Medulla oblongata (tissue), 1 donor: ENCODE measurements around the gene DNMT3A.

Experiments used
- DNase-seq: peaks from one replicate; pipeline ENCODE4 v3.0.0-alpha.2; 2015; ENCODE audit errors: extremely low spot score

DNMT3A gene

DNA sequence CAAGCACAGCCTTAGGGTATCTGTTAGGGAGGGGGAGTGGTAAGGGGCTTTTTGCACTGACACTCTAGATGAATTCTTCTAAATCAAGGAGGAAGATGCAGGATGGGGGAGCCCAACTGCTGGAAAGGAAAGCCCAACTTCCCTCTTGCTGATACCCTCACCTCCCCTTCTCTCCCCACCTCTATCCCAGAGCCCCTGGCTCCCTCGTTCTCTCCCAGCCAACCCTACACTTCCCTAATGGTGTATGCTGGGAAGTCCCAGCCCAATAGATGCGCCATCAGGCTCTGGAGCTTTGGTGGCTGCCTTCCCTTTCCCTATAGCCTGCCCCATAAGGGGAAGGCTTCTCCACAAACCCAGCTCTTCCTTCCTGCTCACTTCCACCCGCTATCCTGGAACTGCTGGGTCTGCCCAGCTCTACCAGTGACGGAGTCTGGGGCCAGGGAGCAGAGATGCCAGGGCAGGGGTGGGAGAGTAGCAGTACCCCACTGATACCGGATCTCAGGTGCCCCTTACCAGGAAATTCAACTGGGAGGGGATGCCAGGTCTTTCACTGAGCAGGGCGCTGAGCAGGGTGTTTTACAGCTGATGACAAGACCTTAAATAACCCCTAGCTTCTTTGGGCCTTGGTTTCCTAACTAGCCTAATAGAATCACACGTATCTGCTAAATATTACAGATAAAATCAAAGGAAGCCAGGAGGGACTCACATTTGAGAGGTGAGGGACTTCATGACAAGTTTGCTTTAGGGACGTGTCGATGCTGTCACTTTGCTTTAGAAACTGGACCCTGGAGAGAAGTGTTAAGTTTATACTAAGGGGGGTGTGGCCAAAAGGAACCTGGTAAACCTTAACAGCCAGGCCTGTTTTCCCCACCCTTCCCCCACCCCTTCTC, 82.6 kb downstream of the DNMT3A start:
- DNase-seq, result no peak

DNA sequence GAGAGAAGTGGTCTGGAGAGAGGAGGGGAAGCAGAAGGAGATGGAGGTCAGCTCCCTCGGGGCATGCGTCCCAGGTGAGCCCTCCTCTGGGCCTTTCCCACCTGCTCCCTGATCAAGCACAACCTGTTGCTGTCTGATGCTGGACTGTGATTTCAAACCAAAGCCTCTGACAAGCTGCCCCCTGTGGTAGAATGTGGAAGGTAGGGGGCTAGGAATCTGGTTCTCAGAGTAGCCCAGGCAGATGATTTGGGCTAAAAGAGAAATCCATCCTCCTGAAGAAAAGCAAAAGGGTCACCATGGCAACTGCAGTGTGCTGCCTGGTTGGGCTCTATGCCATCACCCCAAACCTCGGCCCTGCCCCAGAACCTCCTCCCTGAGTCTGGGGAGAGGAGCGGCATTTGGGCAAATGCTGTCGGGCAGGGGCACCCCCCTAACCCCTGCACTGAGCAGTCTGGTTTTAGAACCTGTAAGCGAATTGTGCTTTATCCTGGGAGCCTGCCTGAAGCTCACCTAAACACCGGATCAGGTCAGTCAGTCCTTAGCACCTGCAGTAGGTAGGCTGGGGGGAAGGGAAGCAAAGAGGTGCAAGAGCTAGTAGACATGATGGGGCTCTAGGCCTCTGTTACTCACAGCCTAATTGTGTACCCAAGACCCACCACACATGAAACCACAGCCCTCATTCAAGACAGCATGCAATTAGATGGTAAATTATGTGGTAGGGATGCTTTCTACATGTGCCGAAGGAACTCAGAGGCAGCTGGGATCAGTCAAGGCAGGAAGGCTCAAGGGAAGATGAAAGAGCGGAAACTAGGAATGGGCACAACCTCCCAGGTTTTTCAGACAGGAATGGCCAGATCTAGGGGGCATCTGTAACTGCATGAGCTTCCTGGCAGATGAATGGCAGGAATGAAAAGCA, 83.5 kb downstream of the DNMT3A start:
- DNase-seq, result no peak

GRCh38 chr2:25257032-25257552, 84.6 kb downstream of the DNMT3A start:
- peak; percentile 69 for DNase-seq

DNA sequence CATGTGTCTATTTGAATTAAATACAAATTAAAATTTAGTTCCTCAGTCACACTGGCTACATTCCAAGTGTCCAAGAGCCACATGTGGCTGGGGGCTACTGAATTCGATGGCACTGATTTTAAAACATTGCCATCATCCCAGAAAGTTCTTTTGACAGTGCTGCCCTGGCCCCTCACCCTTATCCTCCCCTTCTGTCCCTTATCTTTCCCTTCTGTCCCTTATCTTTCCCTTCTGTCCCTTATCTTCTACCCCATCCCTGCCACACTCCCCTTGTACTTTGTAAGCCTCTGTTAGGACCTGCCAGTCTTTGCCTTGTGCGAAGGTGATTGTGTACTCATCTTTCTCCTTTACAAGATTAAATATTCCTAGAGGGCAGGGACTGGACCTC, 85.2 kb downstream of the DNMT3A start:
- no peak for DNase-seq

- DNase-seq, result no peak
These were observed 85.8 kb downstream of the DNMT3A start for GRCh38 chr2:25255745-25256487.

- no peak for DNase-seq
These were observed 86.8 kb downstream of the DNMT3A start for GRCh38 chr2:25254961-25255360.

GRCh38 chr2:25253153-25253626, 88.5 kb downstream of the DNMT3A start:
- DNase-seq, result no peak

DNA sequence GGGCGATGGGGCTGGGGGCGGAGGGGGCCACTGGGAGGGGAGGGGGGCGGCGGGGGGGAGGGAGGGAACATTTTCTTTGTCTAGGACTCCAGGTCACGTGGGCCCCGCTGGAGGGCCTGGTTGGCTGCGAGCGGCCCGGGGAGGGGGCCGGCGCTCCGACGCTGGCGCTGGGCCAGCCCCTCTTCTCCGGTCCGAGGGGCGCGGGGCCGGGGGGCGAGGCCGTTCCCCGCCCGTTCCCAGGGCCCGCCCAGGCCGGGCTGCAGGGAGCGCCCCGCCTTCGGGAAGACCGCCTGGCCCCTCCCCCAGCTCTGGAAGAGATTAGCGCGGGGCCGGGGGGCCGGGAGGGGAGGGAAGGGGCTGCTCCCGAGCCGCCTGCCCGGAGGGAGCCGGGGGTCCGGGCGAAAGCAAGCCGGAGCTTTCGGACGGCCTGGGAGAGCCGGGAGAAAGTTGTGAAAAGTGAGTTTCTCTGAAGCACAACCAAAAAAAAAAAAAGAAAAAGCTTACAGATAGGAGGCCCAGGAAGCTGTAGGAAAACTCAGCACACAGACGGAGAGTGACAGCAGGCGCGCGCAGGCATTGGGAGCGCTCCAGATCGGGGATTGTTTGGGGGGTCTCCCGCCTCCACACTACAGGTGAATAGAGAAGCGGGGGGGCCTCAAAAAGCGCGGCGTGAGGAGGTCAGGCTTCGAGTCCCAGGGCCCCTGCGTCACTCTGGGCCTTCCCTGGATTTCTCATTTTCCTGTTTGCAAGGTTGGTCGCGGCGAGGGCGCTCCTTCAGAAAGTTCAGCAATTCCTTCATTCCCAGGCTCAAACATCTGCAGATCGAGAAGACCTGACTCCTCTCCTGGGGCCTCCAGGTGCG, 89.2 kb downstream of the DNMT3A start:
- DNase-seq, result peak; percentile 28

DNA sequence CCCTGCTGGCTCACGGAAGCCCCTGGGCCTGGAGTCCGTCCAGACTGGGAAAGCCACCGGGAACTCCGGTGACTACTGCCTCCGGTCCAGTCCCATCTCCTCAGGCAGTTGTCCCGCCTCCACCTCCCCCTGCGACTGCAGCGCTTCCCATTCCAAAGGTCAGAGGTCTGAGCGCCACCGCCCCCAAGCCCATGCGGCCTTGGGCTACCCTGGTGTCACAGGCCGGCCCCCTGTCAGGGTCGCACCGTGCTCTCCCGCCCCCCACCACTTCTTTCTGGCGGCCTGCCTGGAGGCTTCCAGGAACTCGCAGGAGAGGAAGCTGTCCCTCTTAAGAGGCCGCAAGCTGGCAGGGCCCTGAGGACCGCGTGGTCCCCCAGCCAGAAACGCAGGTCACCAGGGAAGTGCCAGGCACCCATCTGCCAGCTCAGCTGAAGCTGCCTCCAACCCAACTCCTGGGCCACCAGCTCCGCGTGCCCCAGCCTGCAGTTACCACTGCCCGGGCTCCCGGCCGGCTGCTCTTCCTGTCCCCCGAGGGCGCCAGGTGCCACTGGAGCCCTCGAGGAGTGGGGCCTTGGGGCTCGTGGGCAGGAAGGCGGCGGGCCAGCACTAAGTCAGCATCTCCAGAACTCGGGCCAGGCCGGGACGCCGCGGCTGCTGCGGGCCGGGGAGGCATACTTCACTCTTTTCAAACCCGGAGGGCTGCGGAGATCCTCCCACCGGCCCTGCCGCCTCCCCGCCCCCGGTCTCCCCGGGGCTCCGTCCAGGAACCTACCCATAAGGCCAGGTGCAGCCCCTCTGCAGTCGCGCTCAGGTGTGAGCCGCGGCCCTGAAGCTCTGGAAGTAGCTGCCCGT, 90.1 kb downstream of the DNMT3A start:
- DNase-seq, result peak; percentile 76

- DNase-seq, result no peak
These were observed 90.7 kb downstream of the DNMT3A start for GRCh38 chr2:25251071-25251421.

- DNase-seq, result no peak
These were observed 91.2 kb downstream of the DNMT3A start for GRCh38 chr2:25250331-25251070.

DNA sequence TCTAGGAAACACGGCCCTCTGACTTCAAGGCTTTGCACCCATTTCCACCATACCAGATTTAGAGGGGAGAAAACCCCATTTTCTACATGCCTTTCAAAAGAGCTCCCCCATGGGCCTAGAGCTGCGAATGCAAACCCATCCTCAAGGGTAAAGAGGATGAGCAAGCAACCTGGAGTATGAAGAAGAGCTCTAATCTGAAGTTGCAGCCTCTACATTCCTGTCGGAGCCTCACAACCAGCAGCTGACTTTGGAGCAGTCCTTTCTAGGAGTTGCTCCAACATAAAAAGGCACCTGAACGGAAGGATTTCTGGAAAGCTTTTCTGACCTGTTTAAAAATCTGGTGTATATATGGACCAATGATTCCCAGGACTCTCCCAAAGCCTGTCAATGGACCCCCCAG, 91.9 kb downstream of the DNMT3A start:
- no peak for DNase-seq

GRCh38 chr2:25247792-25248512, 93.8 kb downstream of the DNMT3A start:
- no peak for DNase-seq

- DNase-seq, result no peak
These were observed 95.0 kb downstream of the DNMT3A start for GRCh38 chr2:25246558-25247290.

DNA sequence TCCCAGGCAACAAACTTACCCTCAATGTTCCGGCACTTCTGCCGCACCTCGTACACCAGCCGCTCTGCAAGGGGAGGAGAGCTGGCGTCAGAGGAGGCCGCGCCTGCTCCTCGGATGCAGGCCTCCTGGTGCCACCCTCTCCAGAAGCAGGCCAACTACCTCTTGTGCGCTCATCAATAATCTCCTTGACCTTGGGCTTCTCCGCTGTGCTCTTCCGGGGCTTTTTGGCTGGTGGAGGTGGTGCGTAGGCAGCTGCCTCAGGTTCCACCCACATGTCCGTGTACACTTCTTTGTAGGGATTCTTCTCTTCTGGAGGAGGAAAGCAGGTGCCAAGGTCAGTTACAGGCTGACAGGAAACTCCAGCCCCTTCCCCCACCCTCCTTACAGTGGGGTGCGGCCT, 95.7 kb downstream of the DNMT3A start:
- no peak for DNase-seq

DNA sequence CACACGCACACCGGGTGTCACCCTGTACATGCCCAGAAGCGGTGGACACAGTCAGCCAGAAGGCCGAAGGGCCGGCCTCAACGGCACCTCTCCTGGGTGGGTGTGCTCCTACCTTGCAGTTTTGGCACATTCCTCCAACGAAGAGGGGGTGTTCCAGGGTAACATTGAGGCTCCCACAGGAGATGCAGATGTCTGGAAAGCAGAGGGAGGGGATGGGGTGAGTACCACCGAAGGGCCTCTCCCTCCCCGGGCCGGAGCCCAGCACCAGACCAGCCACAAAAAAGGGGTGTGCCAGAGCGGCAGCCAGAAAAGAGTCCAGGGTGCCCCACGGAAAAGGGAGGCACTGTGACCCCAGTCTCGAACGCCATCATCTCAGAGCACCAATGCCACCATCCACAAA, 96.6 kb downstream of the DNMT3A start:
- DNase-seq, result no peak

DNA sequence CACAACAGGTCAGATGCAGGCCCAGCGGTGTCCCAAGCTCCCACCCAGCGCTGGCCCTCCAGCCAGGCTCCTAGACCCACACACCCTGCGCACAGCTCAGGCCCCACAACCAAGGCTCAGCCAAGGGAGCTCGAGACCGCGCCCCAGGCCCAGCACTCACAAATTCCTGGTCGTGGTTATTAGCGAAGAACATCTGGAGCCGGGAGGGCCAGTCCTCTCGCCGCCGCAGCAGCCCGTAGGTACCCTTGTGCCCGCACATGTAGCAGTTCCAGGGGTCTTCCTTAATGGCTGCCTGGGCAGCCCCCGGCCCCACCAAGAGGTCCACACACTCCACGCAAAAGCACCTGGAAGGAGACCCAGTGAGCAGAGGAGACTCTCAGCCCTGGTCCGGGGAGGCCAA, 97.7 kb downstream of the DNMT3A start:
- no peak for DNase-seq

- DNase-seq, result no peak
These were observed 100.3 kb downstream of the DNMT3A start for GRCh38 chr2:25241452-25241851.
